OCI-LY3 (cell line): ENCODE results near the gene SELENOI.
A peak's percentile ranks its signal among the peaks of the same experiment; 100 is the strongest.

Experiments
- H2AFZ ChIP-seq: fragments of 200-600, 300-600 bp; shearing (Covaris generic); 2 replicates; pipeline ENCODE4 v1.6.0; 2014; ENCODE audit warnings: antibody characterized with exemption, low read depth, low read length
- H3K27ac ChIP-seq: fragments of 200-600, 300-600 bp; sonication (generic); 2 replicates; pipeline ENCODE4 v1.5.1; 2014; ENCODE audit warnings: mild to moderate bottlenecking, low read length, moderate library complexity, mixed read lengths
- H3K27me3 ChIP-seq: fragments of 200-600, 300-600 bp; sonication (generic); 2 replicates; pipeline ENCODE4 v1.6.1; 2014; ENCODE audit warnings: low read depth, low read length, mixed read lengths
- H3K36me3 ChIP-seq: fragments of 200-600, 300-600 bp; sonication (generic); replicated peaks from 2 replicates; pipeline ENCODE3; 2014; ENCODE audit warnings: low read depth, low read length, mixed read lengths
- H3K4me1 ChIP-seq: fragments of 300-600, 200-600 bp; sonication (generic); 2 replicates; pipeline ENCODE4 v1.6.1; 2014; ENCODE audit warnings: low read length, mixed read lengths
- H3K4me2 ChIP-seq: fragments of 200-600, 300-600 bp; sonication (generic); 2 replicates; pipeline ENCODE4 v1.6.1; 2014; ENCODE audit warnings: low read length, mixed read lengths
- H3K4me3 ChIP-seq: fragments of 300-600, 200-600 bp; sonication (generic); 2 replicates; pipeline ENCODE4 v1.5.1; 2014; ENCODE audit warnings: antibody characterized with exemption, mild to moderate bottlenecking, low read length, moderate library complexity
- H3K79me2 ChIP-seq: fragments of 300-600, 200-600 bp; shearing (Covaris generic); 2 replicates; pipeline ENCODE4 v1.6.1; 2014; ENCODE audit warnings: mild to moderate bottlenecking, low read length, mixed read lengths
- H3K9ac ChIP-seq: fragments of 300-600, 200-600 bp; shearing (Covaris generic); 2 replicates; pipeline ENCODE4 v1.6.0; 2014; ENCODE audit warnings: mild to moderate bottlenecking, low read length, moderate library complexity
- H3K9me3 ChIP-seq: fragments of 200-600, 300-600 bp; shearing (Covaris generic); 2 replicates; pipeline ENCODE4 v1.6.1; 2014; ENCODE audit warnings: low read length, mixed read lengths; ENCODE audit not compliant: insufficient read depth
- H4K20me1 ChIP-seq: fragments of 200-600, 300-600 bp; sonication (generic); 2 replicates; pipeline ENCODE4 v1.6.1; 2016; ENCODE audit warnings: low read length, mixed read lengths; ENCODE audit not compliant: insufficient read depth
- EZH2phosphoT487 ChIP-seq: fragments of 200-600 bp; shearing (Covaris generic); IDR thresholded peaks from 2 replicates; pipeline ENCODE4 v1.6.1; 2018; ENCODE audit warnings: antibody characterized with exemption, mixed run types, low read depth
- TF ChIP-seq, protein P1 (sequence below): fragments of 200-600, 300-600 bp; sonication (generic); IDR thresholded peaks from 2 replicates; pipeline ENCODE4 v1.5.1; 2014; ENCODE audit warnings: antibody characterized with exemption, low read length, low read depth

SELENOI gene

GRCh38 chr2:26384597-26384996 lies 38.7 kb downstream of the SELENOI start:
- Histone ChIP-seq H4K20me1 (peaks cover 19% of the 10 kb centered on the region; the same call in 1 of the 2 replicates), H3K9ac (no peak overlapping the region), H3K4me2 (peak overlapping the region; percentile 51), H2AFZ (no peak overlapping the region), H3K27me3 (no peaks in the 10 kb centered on the region), H3K79me2 (no peaks in the 10 kb centered on the region), H3K27ac (0 out of 2 replicates have a peak overlapping the region, but pooled peaks have one; percentile 45), H3K4me3 (no peak overlapping the region), H3K9me3 (no peaks in the 10 kb centered on the region), H3K4me1 (peaks cover 40% of the 10 kb centered on the region), H3K36me3 (peaks cover 44% of the 10 kb centered on the region)
- TF ChIP-seq EZH2phosphoT487: no peak
- TF ChIP-seq, protein P1, sequence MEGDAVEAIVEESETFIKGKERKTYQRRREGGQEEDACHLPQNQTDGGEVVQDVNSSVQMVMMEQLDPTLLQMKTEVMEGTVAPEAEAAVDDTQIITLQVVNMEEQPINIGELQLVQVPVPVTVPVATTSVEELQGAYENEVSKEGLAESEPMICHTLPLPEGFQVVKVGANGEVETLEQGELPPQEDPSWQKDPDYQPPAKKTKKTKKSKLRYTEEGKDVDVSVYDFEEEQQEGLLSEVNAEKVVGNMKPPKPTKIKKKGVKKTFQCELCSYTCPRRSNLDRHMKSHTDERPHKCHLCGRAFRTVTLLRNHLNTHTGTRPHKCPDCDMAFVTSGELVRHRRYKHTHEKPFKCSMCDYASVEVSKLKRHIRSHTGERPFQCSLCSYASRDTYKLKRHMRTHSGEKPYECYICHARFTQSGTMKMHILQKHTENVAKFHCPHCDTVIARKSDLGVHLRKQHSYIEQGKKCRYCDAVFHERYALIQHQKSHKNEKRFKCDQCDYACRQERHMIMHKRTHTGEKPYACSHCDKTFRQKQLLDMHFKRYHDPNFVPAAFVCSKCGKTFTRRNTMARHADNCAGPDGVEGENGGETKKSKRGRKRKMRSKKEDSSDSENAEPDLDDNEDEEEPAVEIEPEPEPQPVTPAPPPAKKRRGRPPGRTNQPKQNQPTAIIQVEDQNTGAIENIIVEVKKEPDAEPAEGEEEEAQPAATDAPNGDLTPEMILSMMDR: no peak

DNA sequence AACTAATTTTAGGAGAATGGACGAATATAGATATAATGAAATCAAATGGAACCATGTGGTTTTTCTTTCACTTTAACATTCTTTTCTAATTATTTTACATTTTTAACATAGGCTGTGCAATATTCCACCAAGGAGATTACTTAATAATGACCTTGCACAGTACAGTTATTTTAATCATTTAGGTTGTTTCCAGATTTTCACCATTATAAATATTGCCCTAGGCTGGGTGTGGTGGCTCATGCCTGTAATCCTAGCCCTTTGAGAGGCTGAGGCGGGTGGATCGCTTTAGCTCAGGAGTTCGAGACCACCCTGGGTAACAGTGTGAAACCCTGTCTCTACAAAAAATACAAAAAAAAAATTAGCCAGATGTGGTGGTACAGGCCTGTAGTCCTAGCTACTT lies 41.2 kb downstream of the SELENOI start:
- H3K4me2 ChIP-seq: no peak overlapping the region
- no peaks in the 10 kb centered on the region for H3K27me3 ChIP-seq
- H3K79me2 ChIP-seq: no peaks in the 10 kb centered on the region
- H3K9me3 ChIP-seq: no peaks in the 10 kb centered on the region
- H4K20me1 ChIP-seq: 0 out of 2 replicates have a peak, but pooled peaks cover 10% of the 10 kb centered on the region
- TF ChIP-seq EZH2phosphoT487: no peak
- TF ChIP-seq, protein P1: no peak
- H2AFZ ChIP-seq: no peak overlapping the region
- peaks cover 25% of the 10 kb centered on the region for H3K4me1 ChIP-seq
- H3K36me3 ChIP-seq: peaks cover 43% of the 10 kb centered on the region
- no peak overlapping the region for H3K27ac ChIP-seq
- H3K4me3 ChIP-seq: no peak overlapping the region
- no peak overlapping the region for H3K9ac ChIP-seq

DNA sequence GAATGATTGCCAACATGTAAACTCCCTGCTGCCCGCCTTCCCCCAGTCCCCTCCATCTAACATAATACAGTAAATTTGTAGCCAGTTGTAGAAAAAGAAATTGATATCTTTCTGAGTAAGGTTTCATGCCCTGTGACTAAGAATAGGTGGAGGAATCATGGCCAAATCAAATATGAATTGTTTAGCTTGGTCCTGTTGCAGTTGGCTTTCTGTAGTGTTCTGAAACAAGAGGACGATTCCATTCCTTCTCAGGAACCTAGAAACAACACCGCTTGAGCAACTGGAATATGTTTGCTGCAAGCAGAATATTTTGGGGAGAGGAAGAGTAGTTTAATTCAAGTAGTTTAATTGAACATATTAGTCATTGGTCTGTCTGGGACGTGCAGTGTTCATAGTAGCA lies 48.8 kb downstream of the SELENOI start:
- TF ChIP-seq, protein P1: no peak
- TF ChIP-seq EZH2phosphoT487: no peak
- Histone ChIP-seq H3K4me3 (no peak overlapping the region), H2AFZ (no peak overlapping the region), H3K36me3 (peaks cover 25% of the 10 kb centered on the region), H3K27me3 (no peaks in the 10 kb centered on the region), H3K9ac (no peak overlapping the region), H3K79me2 (no peaks in the 10 kb centered on the region), H3K27ac (no peak overlapping the region), H3K4me2 (no peak overlapping the region), H4K20me1 (no peaks in the 10 kb centered on the region), H3K9me3 (no peaks in the 10 kb centered on the region), H3K4me1 (no peaks in the 10 kb centered on the region)

GRCh38 chr2:26395394-26395793 lies 49.5 kb downstream of the SELENOI start:
- Histone ChIP-seq H3K9me3 (no peaks in the 10 kb centered on the region), H3K36me3 (peaks cover 21% of the 10 kb centered on the region), H3K4me3 (no peak overlapping the region), H3K4me1 (no peaks in the 10 kb centered on the region), H3K9ac (no peak overlapping the region), H3K27ac (no peak overlapping the region), H3K79me2 (no peaks in the 10 kb centered on the region), H4K20me1 (no peaks in the 10 kb centered on the region), H3K4me2 (no peak overlapping the region), H2AFZ (no peak overlapping the region), H3K27me3 (no peaks in the 10 kb centered on the region)
- no peak for TF ChIP-seq EZH2phosphoT487
- TF ChIP-seq, protein P1: no peak
